ENCODE results near the gene LRRK2. TPM values are rescaled to one million over a fixed set of nuclear protein-coding genes. Genes with fewer than 3 reads are reported as not detected.

LRRK2 gene
- total RNA-seq, 5 donors from 2014 or later (not counting 1 experiment from before 2014, with no cell fraction given) = 0.47 to 2.3 (median 1.8) TPM

DNA sequence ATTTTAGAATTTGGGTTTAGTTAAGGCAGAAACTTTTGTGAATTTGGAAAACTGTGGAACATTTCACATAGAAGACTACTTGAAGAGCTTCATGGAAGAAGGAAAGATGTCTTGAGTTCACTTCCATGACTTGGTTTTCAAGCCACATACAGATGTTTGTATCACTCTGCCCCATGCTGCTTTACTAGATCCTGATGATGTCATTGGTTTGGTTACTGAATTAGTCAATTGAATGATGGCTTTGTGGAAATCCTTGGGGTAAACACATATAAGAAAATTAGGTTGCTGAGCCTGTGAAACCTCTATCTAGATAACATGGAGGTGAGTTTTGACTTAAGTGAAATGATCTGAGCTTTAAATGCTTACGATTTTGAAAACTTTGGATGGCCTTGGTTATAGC, 90.6 kb downstream of the LRRK2 start:
- DNase-seq = no peak
- no peaks in the 10 kb centered on the region for H3K27me3 Mint-ChIP-seq
- Histone ChIP-seq H3K4me3 (ENCODE audit: control insufficient read depth in 1 of 2, extremely low read depth in 1 of 2, low read length in 1 of 2) (no peak overlapping the region), H3K27me3 (replicated peaks in 1 of 2; ENCODE audit: control insufficient read depth in 2 of 2, extremely low read depth in 1 of 2, insufficient read depth in 2 of 2, low read length in 1 of 2) (no peaks in the 10 kb centered on the region), H3K9me3 (no peaks in the 10 kb centered on the region), H3K27ac (ENCODE audit: low read length) (no peak overlapping the region), H3K4me1 (ENCODE audit: control insufficient read depth in 1 of 2, extremely low read depth in 1 of 2, insufficient read depth in 2 of 2, low read length in 2 of 2) (no peaks in the 10 kb centered on the region), H3K36me3 (ENCODE audit: control insufficient read depth in 2 of 2, extremely low read depth in 1 of 2, insufficient read depth in 1 of 2, low read length in 1 of 2) (no peaks in the 10 kb centered on the region)
- no peak overlapping the region for H3K4me3 Mint-ChIP-seq
- no peaks in the 10 kb centered on the region for H3K4me1 Mint-ChIP-seq
- ChIA-PET CTCF (no interaction called here), POLR2A (interaction anchor here in 1 of 2 donors (0.7 kb wide), 1 partner anchor 8 kb away, joined by 3 read pairs; no protein-coding TSS in a partner anchor)
- WGBS (ENCODE audit: insufficient coverage) = no CpG with 5 or more reads among the region's 1 CpG
- no peak for ATAC-seq (replicated peaks in 1 of 4)
- H3K36me3 Mint-ChIP-seq = no peaks in the 10 kb centered on the region
- no peak overlapping the region for H3K27ac Mint-ChIP-seq
- H3K9me3 Mint-ChIP-seq = no peaks in the 10 kb centered on the region

DNA sequence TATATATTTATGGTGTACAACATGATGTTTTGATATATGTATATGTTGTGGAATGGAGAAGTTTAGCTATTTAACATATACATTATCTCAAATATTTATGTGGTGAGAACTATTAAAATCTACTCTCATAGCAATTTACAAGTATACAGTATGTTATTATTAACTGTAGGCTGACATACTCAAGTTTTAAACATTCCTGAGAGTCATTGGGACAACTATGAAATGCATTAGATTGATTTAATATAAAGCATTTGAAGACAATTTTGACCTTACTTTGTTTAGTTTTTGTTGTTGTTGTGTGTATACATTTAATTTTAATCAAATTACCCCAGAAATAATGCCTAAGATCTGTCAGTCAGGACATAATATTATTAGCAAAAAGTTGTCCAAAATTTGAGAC, 99.5 kb downstream of the LRRK2 start:
- DNase-seq (no peak), ATAC-seq (replicated peaks in 1 of 4) (no peak)
- H3K36me3 Mint-ChIP-seq = no peaks in the 10 kb centered on the region
- no peaks in the 10 kb centered on the region for H3K4me1 Mint-ChIP-seq
- H3K4me3 ChIP-seq (ENCODE audit: control insufficient read depth in 1 of 2, extremely low read depth in 1 of 2, low read length in 1 of 2) = no peak overlapping the region
- no peak overlapping the region for H3K27ac Mint-ChIP-seq
- H3K27ac ChIP-seq (ENCODE audit: low read length) = no peak overlapping the region
- no peaks in the 10 kb centered on the region for H3K27me3 Mint-ChIP-seq
- H3K36me3 ChIP-seq (ENCODE audit: control insufficient read depth in 2 of 2, extremely low read depth in 1 of 2, insufficient read depth in 1 of 2, low read length in 1 of 2) = no peaks in the 10 kb centered on the region
- no peaks in the 10 kb centered on the region for H3K9me3 ChIP-seq
- no peaks in the 10 kb centered on the region for H3K9me3 Mint-ChIP-seq
- ChIA-PET CTCF (no interaction called here), POLR2A (interaction anchor here in 1 of 2 donors (0.7 kb wide), 1 partner anchor 9 kb away, joined by 3 read pairs; no protein-coding TSS in a partner anchor)
- H3K27me3 ChIP-seq (replicated peaks in 1 of 2; ENCODE audit: control insufficient read depth in 2 of 2, extremely low read depth in 1 of 2, insufficient read depth in 2 of 2, low read length in 1 of 2) = no peaks in the 10 kb centered on the region
- H3K4me3 Mint-ChIP-seq = no peak overlapping the region
- no peaks in the 10 kb centered on the region for H3K4me1 ChIP-seq (ENCODE audit: control insufficient read depth in 1 of 2, extremely low read depth in 1 of 2, insufficient read depth in 2 of 2, low read length in 2 of 2)

DNA sequence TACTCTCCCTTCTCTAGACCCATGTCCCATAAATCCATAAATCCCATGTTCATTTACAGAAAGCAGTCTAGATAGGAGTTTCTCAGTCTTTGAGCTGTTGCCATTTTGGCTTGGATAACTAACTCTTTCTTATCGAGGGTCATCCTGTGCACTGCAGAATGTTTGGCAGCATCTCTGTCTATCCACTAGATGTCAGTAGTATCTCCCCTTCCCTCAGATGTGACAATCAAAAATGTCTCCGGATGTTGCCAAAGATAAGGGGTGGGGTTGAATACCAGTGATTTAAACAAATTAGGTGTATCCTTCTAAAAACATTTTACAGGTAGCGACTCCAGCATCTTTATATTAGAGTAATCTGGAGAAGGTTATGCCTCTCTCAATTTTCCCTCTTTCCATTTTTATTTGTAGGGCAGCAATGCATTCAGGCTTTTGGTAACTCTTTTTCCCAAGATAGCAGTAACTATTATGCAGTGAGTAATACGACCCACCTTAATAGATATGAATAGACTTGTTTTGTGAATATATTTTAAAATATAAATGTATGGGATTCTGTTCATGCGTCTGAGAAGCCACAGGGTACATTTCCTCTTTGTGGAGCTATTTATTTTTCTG, 100.7 kb downstream of the LRRK2 start:
- no peaks in the 10 kb centered on the region for H3K27me3 ChIP-seq (replicated peaks in 1 of 2; ENCODE audit: control insufficient read depth in 2 of 2, extremely low read depth in 1 of 2, insufficient read depth in 2 of 2, low read length in 1 of 2)
- H3K27ac ChIP-seq (ENCODE audit: low read length) = no peak overlapping the region
- H3K4me1 ChIP-seq (ENCODE audit: control insufficient read depth in 1 of 2, extremely low read depth in 1 of 2, insufficient read depth in 2 of 2, low read length in 2 of 2) = no peaks in the 10 kb centered on the region
- ChIA-PET CTCF (no interaction called here), POLR2A (no interaction called here)
- 20% methylated on average over 1 of the region's 5 CpGs for WGBS (ENCODE audit: insufficient coverage)
- Mint-ChIP-seq H3K27me3 (no peaks in the 10 kb centered on the region), H3K36me3 (no peaks in the 10 kb centered on the region), H3K4me1 (no peaks in the 10 kb centered on the region), H3K4me3 (no peak overlapping the region), H3K9me3 (peaks cover 0 to 4% (median 0%) of the 10 kb centered on the region in 3 donors), H3K27ac (no peak overlapping the region)
- DNase-seq (no peak), ATAC-seq (replicated peaks in 1 of 4) (peak in 1 of 4 experiments; percentile 59)
- H3K36me3 ChIP-seq (ENCODE audit: control insufficient read depth in 2 of 2, extremely low read depth in 1 of 2, insufficient read depth in 1 of 2, low read length in 1 of 2) = no peaks in the 10 kb centered on the region
- no peak overlapping the region for H3K4me3 ChIP-seq (ENCODE audit: control insufficient read depth in 1 of 2, extremely low read depth in 1 of 2, low read length in 1 of 2)
- no peaks in the 10 kb centered on the region for H3K9me3 ChIP-seq

DNA sequence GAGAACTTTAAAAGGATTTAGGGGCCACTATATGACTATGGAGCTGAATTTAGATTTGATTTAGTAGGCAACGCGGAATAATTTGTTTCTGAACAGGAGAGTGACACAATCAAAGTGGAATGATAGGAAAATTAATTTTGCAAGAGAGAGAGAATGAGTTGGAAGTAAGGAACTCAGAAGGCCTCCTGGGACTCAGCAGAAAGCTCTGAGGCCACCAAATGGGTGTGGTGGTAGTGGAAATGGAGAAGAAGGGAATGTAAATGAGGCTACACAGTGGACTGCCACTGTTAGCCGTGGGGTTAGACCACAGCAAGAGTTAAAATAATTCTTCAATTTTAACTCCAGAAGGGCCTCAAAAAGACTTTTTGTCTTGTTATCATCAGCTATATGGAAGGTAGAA, 102.7 kb downstream of the LRRK2 start:
- no peaks in the 10 kb centered on the region for H3K36me3 Mint-ChIP-seq
- H3K27ac Mint-ChIP-seq = no peak overlapping the region
- H3K27me3 Mint-ChIP-seq = no peaks in the 10 kb centered on the region
- H3K4me3 Mint-ChIP-seq = no peak overlapping the region
- Histone ChIP-seq H3K4me3 (ENCODE audit: control insufficient read depth in 1 of 2, extremely low read depth in 1 of 2, low read length in 1 of 2) (no peak overlapping the region), H3K9me3 (no peaks in the 10 kb centered on the region), H3K27ac (ENCODE audit: low read length) (no peak overlapping the region), H3K4me1 (ENCODE audit: control insufficient read depth in 1 of 2, extremely low read depth in 1 of 2, insufficient read depth in 2 of 2, low read length in 2 of 2) (no peaks in the 10 kb centered on the region), H3K36me3 (ENCODE audit: control insufficient read depth in 2 of 2, extremely low read depth in 1 of 2, insufficient read depth in 1 of 2, low read length in 1 of 2) (no peaks in the 10 kb centered on the region), H3K27me3 (replicated peaks in 1 of 2; ENCODE audit: control insufficient read depth in 2 of 2, extremely low read depth in 1 of 2, insufficient read depth in 2 of 2, low read length in 1 of 2) (no peaks in the 10 kb centered on the region)
- DNase-seq (no peak), ATAC-seq (replicated peaks in 1 of 4) (no peak)
- 95% methylated on average over 2 of the region's 3 CpGs for whole genome bisulfite sequencing (ENCODE audit: insufficient coverage)
- no peaks in the 10 kb centered on the region for H3K4me1 Mint-ChIP-seq
- ChIA-PET POLR2A (no interaction called here), CTCF (no interaction called here)
- peaks cover 3 to 9% (median 5%) of the 10 kb centered on the region in 3 donors for H3K9me3 Mint-ChIP-seq

DNA sequence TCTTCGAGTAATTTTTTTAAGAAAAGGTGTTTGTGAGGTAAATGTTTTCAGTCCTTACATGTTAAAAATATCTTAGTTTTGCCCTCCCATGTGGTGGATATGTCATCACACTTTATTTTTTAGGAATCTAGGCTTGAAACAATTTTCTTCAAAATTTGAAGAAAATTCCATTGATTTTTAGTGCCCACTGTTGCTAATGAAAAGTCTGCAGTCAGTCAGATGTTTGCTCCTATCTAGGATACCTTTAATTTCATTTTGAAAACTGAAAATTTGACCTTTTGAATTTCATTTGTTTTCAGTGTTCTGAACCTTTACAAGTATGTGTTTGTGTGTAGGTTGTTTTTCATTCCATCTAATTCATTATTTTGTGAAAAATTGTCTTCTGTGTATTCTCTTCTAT, 105.4 kb downstream of the LRRK2 start:
- CTCF ChIA-PET = no interaction called here
- no peaks in the 10 kb centered on the region for H3K9me3 ChIP-seq
- H3K27ac Mint-ChIP-seq = no peak overlapping the region
- DNase-seq = no peak
- no CpG with 5 or more reads among the region's 1 CpG for whole genome bisulfite sequencing (ENCODE audit: insufficient coverage)
- no peaks in the 10 kb centered on the region for H3K27me3 ChIP-seq (replicated peaks in 1 of 2; ENCODE audit: control insufficient read depth in 2 of 2, extremely low read depth in 1 of 2, insufficient read depth in 2 of 2, low read length in 1 of 2)
- POLR2A ChIA-PET = no interaction called here
- peaks cover 3 to 9% (median 5%) of the 10 kb centered on the region in 3 donors for H3K9me3 Mint-ChIP-seq
- H3K4me1 ChIP-seq (ENCODE audit: control insufficient read depth in 1 of 2, extremely low read depth in 1 of 2, insufficient read depth in 2 of 2, low read length in 2 of 2) = no peaks in the 10 kb centered on the region
- H3K36me3 ChIP-seq (ENCODE audit: control insufficient read depth in 2 of 2, extremely low read depth in 1 of 2, insufficient read depth in 1 of 2, low read length in 1 of 2) = no peaks in the 10 kb centered on the region
- H3K4me3 ChIP-seq (ENCODE audit: control insufficient read depth in 1 of 2, extremely low read depth in 1 of 2, low read length in 1 of 2) = no peak overlapping the region
- no peaks in the 10 kb centered on the region for H3K36me3 Mint-ChIP-seq
- no peaks in the 10 kb centered on the region for H3K27me3 Mint-ChIP-seq
- no peak overlapping the region for H3K4me3 Mint-ChIP-seq
- H3K4me1 Mint-ChIP-seq = no peaks in the 10 kb centered on the region
- ATAC-seq (replicated peaks in 1 of 4) = no peak
- no peak overlapping the region for H3K27ac ChIP-seq (ENCODE audit: low read length)

DNA sequence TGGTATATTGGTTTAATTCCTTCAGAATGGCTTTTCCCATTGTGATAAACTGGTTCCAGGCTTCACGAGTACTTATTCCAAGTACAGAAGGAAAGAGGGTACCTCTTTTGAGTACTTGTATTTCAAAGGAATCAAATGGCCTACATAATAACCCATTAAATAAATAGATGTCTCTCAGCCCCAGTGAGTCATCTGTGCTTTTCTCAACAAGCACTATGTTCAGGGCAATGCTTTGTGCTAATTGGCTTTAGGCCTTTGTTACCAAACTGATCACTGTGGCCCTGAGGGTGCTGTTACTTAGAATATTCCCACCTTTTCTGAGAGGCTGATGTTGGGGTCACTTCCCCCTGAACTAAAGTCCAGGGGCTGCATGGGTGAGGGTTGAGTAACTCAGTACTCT, 107.1 kb downstream of the LRRK2 start:
- ChIA-PET CTCF (no interaction called here), POLR2A (no interaction called here)
- H3K27ac Mint-ChIP-seq = no peak overlapping the region
- no peak overlapping the region for H3K4me3 Mint-ChIP-seq
- Histone ChIP-seq H3K36me3 (ENCODE audit: control insufficient read depth in 2 of 2, extremely low read depth in 1 of 2, insufficient read depth in 1 of 2, low read length in 1 of 2) (no peaks in the 10 kb centered on the region), H3K27ac (ENCODE audit: low read length) (no peak overlapping the region), H3K9me3 (no peaks in the 10 kb centered on the region), H3K27me3 (replicated peaks in 1 of 2; ENCODE audit: control insufficient read depth in 2 of 2, extremely low read depth in 1 of 2, insufficient read depth in 2 of 2, low read length in 1 of 2) (no peaks in the 10 kb centered on the region), H3K4me1 (ENCODE audit: control insufficient read depth in 1 of 2, extremely low read depth in 1 of 2, insufficient read depth in 2 of 2, low read length in 2 of 2) (no peaks in the 10 kb centered on the region), H3K4me3 (ENCODE audit: control insufficient read depth in 1 of 2, extremely low read depth in 1 of 2, low read length in 1 of 2) (no peak overlapping the region)
- no peaks in the 10 kb centered on the region for H3K36me3 Mint-ChIP-seq
- no peaks in the 10 kb centered on the region for H3K4me1 Mint-ChIP-seq
- peaks cover 3 to 9% (median 5%) of the 10 kb centered on the region in 3 donors for H3K9me3 Mint-ChIP-seq
- DNase-seq (no peak), ATAC-seq (replicated peaks in 1 of 4) (no peak)
- no peaks in the 10 kb centered on the region for H3K27me3 Mint-ChIP-seq
- WGBS (ENCODE audit: insufficient coverage) = no CpG with 5 or more reads among the region's 1 CpG

DNA sequence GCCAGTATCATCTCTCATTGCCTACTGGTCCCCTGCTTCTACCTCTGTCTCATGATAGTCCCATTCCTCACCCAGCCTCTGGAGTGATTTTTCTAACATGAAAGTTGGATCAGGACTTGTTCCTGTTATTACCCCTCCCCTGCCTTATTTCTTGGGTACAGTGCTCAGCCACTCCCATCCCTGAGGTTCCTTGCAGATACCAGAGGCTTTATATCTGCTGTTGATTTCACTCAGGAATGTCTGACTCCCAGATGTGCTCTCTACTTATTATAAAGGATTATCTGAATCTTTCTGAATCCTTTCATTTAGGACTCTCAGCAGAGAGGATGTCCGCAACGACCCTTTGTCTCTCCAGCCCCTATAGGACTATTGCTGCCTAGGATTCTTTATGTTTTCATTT, 111.2 kb downstream of the LRRK2 start:
- CTCF ChIA-PET = no interaction called here
- Histone ChIP-seq H3K4me1 (ENCODE audit: control insufficient read depth in 1 of 2, extremely low read depth in 1 of 2, insufficient read depth in 2 of 2, low read length in 2 of 2) (no peaks in the 10 kb centered on the region), H3K27ac (ENCODE audit: low read length) (no peak overlapping the region), H3K9me3 (no peaks in the 10 kb centered on the region), H3K27me3 (replicated peaks in 1 of 2; ENCODE audit: control insufficient read depth in 2 of 2, extremely low read depth in 1 of 2, insufficient read depth in 2 of 2, low read length in 1 of 2) (no peaks in the 10 kb centered on the region), H3K4me3 (ENCODE audit: control insufficient read depth in 1 of 2, extremely low read depth in 1 of 2, low read length in 1 of 2) (no peak overlapping the region), H3K36me3 (ENCODE audit: control insufficient read depth in 2 of 2, extremely low read depth in 1 of 2, insufficient read depth in 1 of 2, low read length in 1 of 2) (no peaks in the 10 kb centered on the region)
- POLR2A ChIA-PET = no interaction called here
- WGBS (ENCODE audit: insufficient coverage) = no CpG with 5 or more reads among the region's 2 CpGs
- no peaks in the 10 kb centered on the region for H3K4me1 Mint-ChIP-seq
- H3K4me3 Mint-ChIP-seq = no peak overlapping the region
- no peaks in the 10 kb centered on the region for H3K36me3 Mint-ChIP-seq
- no peak overlapping the region for H3K27ac Mint-ChIP-seq
- H3K27me3 Mint-ChIP-seq = no peaks in the 10 kb centered on the region
- ATAC-seq (replicated peaks in 1 of 4) (no peak), DNase-seq (no peak)
- peaks cover under 1 to 2% (median 1%) of the 10 kb centered on the region in 3 donors for H3K9me3 Mint-ChIP-seq
